Non-pigmented ciliary epithelial cell (primary cell): Measurements from ENCODE around the gene GABRB3.

Experiments used
- DNase-seq: peaks from one replicate; pipeline ENCODE4 v3.0.0-alpha.2; 2010; ENCODE audit warnings: low read depth

Gene GABRB3

GRCh38 chr15:26555898-26556297 lies 217.0 kb downstream of the GABRB3 start:
- DNase-seq = no peak

GRCh38 chr15:26551473-26551872 lies 221.4 kb downstream of the GABRB3 start:
- DNase-seq = no peak

GRCh38 chr15:26550880-26551279 lies 222.0 kb downstream of the GABRB3 start:
- DNase-seq = no peak

GRCh38 chr15:26537663-26538062 lies 235.2 kb downstream of the GABRB3 start:
- DNase-seq = no peak

GRCh38 chr15:26531489-26531888 lies 241.4 kb downstream of the GABRB3 start:
- DNase-seq = no peak

- DNase-seq = no peak
These were observed 247.8 kb downstream of the GABRB3 start for GRCh38 chr15:26525096-26525495.

- DNase-seq = no peak
These were observed 251.1 kb downstream of the GABRB3 start for GRCh38 chr15:26521691-26522198.

GRCh38 chr15:26521130-26521529 lies 251.7 kb downstream of the GABRB3 start:
- DNase-seq = no peak

GRCh38 chr15:26518885-26519284 lies 254.0 kb downstream of the GABRB3 start:
- DNase-seq = no peak

GRCh38 chr15:26516102-26516980 lies 256.5 kb downstream of the GABRB3 start:
- no peak for DNase-seq

- DNase-seq = no peak
These were observed 268.9 kb downstream of the GABRB3 start for GRCh38 chr15:26504009-26504408.
